Activated naive CD8-positive, alpha-beta T cell (primary cell): Measurements from ENCODE around the gene ARID5A.
A peak's percentile ranks its signal among the peaks of the same experiment; 100 is the strongest.

Experiments used
- H3K27ac Mint-ChIP-seq: one replicate; pipeline ENCODE4 v1.8.0; 2021; ENCODE audit warnings: mixed read lengths
- H3K27me3 Mint-ChIP-seq: one replicate; pipeline ENCODE4 v1.8.0; 2021; ENCODE audit warnings: mixed read lengths
- H3K36me3 Mint-ChIP-seq: one replicate; pipeline ENCODE4 v1.8.0; 2021; ENCODE audit warnings: mixed read lengths
- H3K4me1 Mint-ChIP-seq: one replicate; pipeline ENCODE4 v1.8.0; 2021; ENCODE audit warnings: low read depth, mixed read lengths
- H3K4me3 Mint-ChIP-seq: one replicate; pipeline ENCODE4 v1.8.0; 2021; ENCODE audit warnings: mild to moderate bottlenecking, mixed read lengths
- H3K9me3 Mint-ChIP-seq: one replicate; pipeline ENCODE4 v1.8.0; 2021; ENCODE audit warnings: low read depth, mixed read lengths

ARID5A gene

DNA sequence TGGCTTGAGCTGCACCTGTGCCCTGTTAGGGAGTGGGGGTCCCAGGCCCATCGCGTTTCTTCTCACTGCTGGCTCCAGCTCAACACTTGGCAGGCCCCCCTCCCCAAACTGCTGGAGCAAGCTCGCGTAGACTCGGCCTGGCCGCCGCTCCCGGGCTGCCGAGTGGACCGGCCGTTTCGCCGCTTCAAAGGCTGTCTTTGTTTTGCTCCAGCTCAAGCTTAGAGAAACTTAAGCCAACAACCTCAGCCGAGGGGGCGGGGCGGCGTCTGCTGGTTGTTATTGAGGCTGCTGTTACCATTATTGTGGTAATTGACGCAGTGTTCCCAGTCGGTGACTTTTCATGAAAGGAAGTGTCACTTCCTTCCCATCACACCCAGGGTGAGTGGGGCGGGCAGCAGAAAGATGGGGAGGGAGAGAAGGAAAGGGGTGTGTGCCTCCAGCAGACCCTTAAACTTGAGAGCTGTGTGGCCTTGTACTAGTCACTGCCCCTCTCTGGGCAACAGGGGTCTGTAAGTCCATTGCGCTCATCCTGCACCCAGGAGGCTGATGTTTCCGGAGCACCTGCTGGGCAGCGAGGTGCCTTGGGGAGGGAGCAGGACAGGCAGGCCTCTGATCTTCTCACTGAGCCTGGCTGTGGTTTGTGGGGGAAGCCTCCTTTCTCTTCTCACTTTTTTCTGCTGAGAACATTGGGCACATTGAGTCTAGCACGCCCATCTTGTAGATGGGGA is 2.1 kb downstream of the ARID5A start:
- Mint-ChIP-seq H3K4me3 (peak overlapping the region; percentile 89), H3K36me3 (no peaks in the 10 kb centered on the region), H3K27ac (peak overlapping the region; percentile 86), H3K27me3 (no peaks in the 10 kb centered on the region), H3K4me1 (peaks cover 51% of the 10 kb centered on the region), H3K9me3 (no peaks in the 10 kb centered on the region)

DNA sequence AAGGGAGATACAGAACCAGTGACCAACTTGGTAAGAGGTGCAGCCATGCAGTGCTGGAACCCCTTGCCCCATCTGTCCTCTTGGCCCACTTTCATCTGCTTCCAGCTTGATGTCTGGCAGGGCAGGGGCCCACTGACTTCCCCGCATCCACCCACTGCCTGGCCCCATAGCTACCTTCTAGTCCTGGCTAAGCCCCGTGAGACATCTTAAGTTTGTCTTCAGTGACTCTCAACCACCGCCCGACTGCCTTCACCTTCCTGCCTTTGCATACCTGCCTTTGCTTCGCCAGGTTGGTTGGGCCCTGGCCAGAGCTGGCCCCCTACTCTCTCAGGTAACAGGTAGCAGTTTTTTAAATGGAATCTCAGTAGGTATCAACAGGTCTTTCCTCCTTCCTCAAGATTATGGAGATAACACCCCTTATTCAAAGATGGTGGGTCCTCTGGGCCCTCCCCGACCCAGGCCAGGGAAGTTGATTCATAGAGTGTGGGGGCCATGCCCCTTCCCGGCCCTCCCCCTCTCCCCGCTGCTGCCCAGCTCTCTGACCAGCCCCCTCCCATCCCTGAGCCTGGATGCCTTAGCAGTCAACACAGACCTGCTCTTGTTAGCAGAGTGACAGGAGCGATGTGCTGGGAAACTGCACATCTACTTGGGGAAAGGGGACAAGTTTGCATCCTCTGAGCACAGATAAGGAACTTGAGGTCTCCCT is 2.8 kb downstream of the ARID5A start:
- H3K4me3 Mint-ChIP-seq, result peak overlapping the region; percentile 89
- peak overlapping the region; percentile 86 for H3K27ac Mint-ChIP-seq
- peaks cover under 1% of the 10 kb centered on the region for H3K36me3 Mint-ChIP-seq
- no peaks in the 10 kb centered on the region for H3K9me3 Mint-ChIP-seq
- H3K4me1 Mint-ChIP-seq, result peaks cover 53% of the 10 kb centered on the region
- H3K27me3 Mint-ChIP-seq, result no peaks in the 10 kb centered on the region

DNA sequence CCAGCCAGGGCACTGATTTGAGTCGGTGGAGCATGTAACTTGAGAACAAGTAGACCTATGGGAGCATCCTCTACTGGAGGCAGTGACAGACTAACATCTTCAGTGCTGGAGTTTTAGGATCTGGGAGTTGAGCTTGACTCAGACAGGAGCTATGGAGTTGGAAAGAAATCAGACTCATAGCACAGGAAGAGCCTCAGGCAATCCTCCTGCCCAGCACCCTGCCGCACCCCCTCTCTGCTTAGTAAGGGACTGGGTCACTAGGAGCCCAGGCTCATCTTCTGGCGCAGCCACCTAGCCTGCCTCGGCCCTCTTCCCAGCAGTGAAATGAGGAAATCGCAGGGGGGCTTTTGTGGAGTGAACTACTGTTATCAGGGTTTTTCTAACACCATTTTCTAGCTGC is 3.6 kb downstream of the ARID5A start:
- peak overlapping the region; percentile 86 for H3K27ac Mint-ChIP-seq
- H3K36me3 Mint-ChIP-seq, result peaks cover 5% of the 10 kb centered on the region
- H3K9me3 Mint-ChIP-seq, result no peaks in the 10 kb centered on the region
- no peaks in the 10 kb centered on the region for H3K27me3 Mint-ChIP-seq
- peak overlapping the region; percentile 89 for H3K4me3 Mint-ChIP-seq
- H3K4me1 Mint-ChIP-seq, result peaks cover 58% of the 10 kb centered on the region

DNA sequence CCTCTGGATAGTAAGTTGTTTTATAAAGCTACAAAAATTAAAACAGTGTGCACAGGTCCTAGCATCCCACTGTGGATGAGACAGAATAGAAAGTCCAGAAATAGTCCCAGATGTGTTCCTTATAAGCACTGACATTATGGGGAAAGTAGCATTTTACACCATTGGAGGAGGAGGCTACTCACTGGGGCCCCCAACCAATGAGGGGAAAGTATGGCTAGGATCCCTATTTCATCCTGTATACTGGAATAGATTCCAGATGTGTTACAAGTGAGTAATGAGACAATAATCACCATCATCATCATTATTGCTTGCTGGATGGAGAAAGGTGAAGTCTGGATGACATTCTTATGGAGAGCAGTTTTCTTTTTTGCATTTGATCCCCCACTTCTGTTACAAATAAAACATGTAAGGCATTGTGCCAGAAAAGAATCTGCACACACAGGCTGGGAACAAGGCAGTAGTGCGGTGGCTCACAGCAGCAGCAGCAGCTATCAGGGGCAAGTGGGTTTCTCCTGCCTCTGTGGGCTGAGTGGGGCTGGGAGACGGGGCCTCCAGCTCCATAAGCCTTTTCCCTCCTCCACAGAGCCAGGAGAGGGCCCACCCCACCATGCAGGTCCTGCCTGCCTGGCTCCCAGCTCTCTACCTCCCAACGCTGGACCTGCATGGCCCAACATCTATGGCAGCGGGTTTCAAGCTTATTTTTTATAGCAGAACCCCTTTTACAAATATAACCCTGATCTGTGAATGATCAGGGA is 5.0 kb downstream of the ARID5A start:
- H3K4me3 Mint-ChIP-seq, result no peak overlapping the region
- H3K4me1 Mint-ChIP-seq, result peaks cover 67% of the 10 kb centered on the region
- no peaks in the 10 kb centered on the region for H3K9me3 Mint-ChIP-seq
- H3K27me3 Mint-ChIP-seq, result no peaks in the 10 kb centered on the region
- peaks cover 7% of the 10 kb centered on the region for H3K36me3 Mint-ChIP-seq
- H3K27ac Mint-ChIP-seq, result no peak overlapping the region

DNA sequence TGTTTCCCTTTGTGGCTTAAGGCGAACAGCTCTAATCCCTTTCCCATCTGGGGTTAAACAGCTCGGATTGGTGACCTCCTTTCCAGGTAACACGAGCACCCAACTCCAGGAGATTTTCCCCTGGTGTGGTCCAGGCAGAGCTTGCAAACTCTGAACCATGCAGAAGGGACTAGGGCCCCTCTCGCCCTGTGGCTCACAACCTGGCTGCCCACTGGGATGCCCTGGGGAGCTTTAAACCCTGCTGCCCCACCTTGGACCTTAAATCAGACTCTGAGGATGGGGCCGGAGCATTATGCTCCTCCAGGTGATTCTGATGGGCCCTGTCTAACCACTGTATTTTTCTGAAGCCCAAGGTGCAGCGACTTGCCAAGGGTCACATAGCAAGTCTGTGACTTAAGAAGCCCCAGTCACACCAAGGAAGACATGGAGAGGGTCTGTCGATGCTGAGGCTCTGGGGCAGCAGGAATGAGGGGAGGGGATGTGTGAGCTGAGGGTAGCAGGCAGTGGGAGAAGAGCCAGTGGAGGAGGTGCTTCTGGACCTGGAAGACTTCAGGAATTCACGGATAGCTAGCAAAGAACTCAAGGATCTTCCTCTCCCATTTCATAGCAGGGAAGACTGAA is 5.9 kb downstream of the ARID5A start:
- no peak overlapping the region for H3K27ac Mint-ChIP-seq
- H3K27me3 Mint-ChIP-seq, result no peaks in the 10 kb centered on the region
- H3K4me3 Mint-ChIP-seq, result no peak overlapping the region
- no peaks in the 10 kb centered on the region for H3K9me3 Mint-ChIP-seq
- H3K36me3 Mint-ChIP-seq, result peaks cover 7% of the 10 kb centered on the region
- H3K4me1 Mint-ChIP-seq, result peaks cover 74% of the 10 kb centered on the region

DNA sequence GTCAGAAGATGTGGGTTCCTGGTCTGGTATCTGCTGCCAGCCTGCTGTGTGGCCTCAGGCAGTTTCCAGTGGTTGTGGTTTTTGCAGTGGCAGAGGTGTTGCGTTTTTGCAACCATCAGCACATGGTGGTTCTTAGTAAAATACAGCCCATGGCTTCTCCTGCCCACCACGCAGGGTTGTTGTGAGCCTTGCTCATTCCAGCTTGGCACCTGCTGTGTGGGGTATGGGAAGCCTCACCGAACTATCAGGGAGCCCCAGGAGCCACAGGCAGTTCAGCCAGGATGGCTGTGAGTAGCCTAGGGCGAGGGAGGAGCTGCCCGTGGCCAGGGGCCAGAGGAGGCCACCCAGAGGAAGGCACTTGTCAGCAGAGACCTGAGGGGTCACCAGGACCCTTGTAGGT is 9.8 kb downstream of the ARID5A start:
- H3K4me3 Mint-ChIP-seq, result peak overlapping the region; percentile 41
- H3K27ac Mint-ChIP-seq, result peak overlapping the region; percentile 84
- H3K27me3 Mint-ChIP-seq, result no peaks in the 10 kb centered on the region
- peaks cover 52% of the 10 kb centered on the region for H3K4me1 Mint-ChIP-seq
- H3K9me3 Mint-ChIP-seq, result no peaks in the 10 kb centered on the region
- peaks cover 7% of the 10 kb centered on the region for H3K36me3 Mint-ChIP-seq

DNA sequence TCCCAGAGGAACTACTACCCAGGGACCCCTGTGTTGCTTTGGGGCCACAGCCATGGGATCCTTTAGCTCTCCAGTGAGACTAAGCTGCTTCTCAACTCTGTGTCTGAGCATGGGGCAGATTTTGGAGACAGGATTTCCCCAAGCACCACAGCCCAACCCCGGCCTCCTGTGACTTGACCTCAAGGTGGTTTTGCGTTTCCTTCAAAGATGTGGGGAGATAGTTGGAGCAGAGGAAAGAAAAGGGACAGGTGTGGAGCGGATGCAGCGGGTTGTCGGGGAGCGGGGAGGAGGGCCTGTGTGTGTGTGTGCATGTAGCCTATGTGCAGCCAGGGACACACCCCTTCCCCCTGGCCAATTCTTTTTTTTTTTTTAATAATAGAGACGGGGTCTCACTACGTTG is 10.2 kb downstream of the ARID5A start:
- H3K27me3 Mint-ChIP-seq, result no peaks in the 10 kb centered on the region
- no peaks in the 10 kb centered on the region for H3K9me3 Mint-ChIP-seq
- H3K36me3 Mint-ChIP-seq, result peaks cover 7% of the 10 kb centered on the region
- H3K4me3 Mint-ChIP-seq, result no peak overlapping the region
- peak overlapping the region; percentile 84 for H3K27ac Mint-ChIP-seq
- peaks cover 48% of the 10 kb centered on the region for H3K4me1 Mint-ChIP-seq

DNA sequence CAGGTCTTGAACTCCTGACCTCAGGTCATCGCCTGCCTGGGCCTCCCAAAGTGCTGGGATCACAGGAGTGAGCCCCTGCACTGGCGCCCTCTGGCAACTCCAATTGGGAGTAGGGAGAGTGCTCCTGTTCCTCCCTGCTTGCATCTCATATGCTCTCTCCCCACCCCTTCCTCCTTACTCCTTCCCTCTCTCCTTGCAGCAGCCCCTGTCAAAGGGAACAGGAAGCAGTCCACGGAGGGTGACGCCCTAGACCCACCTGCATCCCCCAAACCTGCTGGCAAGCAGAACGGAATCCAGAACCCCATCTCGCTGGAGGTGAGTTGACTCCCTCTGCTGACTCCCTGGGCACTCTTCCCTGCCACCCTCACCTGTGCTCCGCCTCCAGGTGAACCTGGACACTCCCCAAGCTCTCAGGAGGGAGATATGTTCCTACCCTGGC is 10.7 kb downstream of the ARID5A start:
- H3K27ac Mint-ChIP-seq, result peak overlapping the region; percentile 84
- H3K4me1 Mint-ChIP-seq, result peaks cover 46% of the 10 kb centered on the region
- H3K36me3 Mint-ChIP-seq, result peaks cover 7% of the 10 kb centered on the region
- no peaks in the 10 kb centered on the region for H3K27me3 Mint-ChIP-seq
- H3K4me3 Mint-ChIP-seq, result no peak overlapping the region
- H3K9me3 Mint-ChIP-seq, result no peaks in the 10 kb centered on the region

DNA sequence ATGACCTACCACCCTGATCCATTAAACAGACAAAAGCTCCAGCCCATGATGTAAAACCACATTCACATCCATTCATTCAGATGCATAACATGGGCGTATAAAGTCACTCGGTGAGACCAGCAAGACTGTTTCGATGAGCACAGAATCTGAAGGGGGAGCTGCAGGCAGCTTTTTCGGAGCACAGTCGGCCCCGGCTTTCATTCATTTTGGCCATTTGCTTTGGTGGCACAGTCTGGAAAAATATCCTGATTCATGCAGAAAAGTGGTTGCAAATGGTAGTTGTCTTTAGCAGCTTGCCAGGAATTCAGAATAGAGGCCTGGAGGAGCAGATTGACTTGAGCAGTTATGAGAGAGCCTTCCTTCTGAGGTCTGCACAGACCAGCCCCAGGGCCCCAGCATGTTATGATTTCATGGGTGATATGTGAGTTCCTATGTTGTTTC is 11.2 kb downstream of the ARID5A start:
- H3K9me3 Mint-ChIP-seq, result no peaks in the 10 kb centered on the region
- H3K27me3 Mint-ChIP-seq, result no peaks in the 10 kb centered on the region
- peak overlapping the region; percentile 71 for H3K27ac Mint-ChIP-seq
- H3K4me3 Mint-ChIP-seq, result no peak overlapping the region
- peaks cover 7% of the 10 kb centered on the region for H3K36me3 Mint-ChIP-seq
- H3K4me1 Mint-ChIP-seq, result peaks cover 43% of the 10 kb centered on the region

DNA sequence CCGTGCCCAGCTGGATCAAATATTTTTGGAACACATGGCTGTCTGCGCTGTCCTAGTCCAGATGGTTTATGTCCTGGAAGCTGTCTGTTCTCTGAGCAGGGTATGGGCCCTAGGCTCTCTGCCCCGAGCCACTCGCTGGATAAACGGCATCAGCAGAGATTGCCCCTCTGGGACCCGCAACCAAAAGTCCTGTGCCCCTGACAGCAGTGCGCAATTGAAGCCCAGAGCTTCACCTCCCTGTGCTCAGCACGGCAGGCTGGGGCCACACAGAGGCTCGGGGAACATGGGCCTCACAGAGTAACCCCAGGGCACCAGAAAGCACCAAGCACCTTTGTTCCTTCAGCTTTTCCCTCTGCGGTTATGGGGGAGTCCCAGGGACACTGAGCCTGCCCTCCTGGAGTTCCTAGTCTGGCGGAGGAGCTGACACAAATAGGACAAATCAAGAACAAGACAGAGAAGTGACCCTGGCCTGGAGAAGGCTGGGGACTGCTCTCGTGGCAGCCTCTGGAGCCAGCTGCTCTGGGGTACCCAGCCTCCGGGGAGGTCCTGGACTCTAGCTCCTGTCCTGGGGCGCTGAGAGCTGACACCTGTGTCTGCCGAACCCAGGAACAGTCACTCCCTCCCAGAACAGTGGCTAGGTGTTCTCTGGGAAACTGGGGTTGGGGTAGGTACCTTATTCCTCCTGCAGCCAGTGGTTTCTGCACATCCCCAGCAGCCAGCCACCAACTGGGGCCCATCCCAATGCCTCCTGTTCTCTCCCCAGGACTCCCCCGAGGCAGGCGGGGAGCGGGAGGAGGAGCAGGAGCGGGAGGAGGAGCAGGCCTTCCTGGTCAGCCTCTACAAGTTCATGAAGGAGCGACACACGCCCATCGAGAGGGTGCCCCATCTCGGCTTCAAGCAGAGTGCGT is 12.3 kb downstream of the ARID5A start:
- Mint-ChIP-seq H3K9me3 (no peaks in the 10 kb centered on the region), H3K27me3 (no peaks in the 10 kb centered on the region), H3K4me1 (peaks cover 41% of the 10 kb centered on the region), H3K27ac (no peak overlapping the region), H3K36me3 (peaks cover 7% of the 10 kb centered on the region), H3K4me3 (no peak overlapping the region)

DNA sequence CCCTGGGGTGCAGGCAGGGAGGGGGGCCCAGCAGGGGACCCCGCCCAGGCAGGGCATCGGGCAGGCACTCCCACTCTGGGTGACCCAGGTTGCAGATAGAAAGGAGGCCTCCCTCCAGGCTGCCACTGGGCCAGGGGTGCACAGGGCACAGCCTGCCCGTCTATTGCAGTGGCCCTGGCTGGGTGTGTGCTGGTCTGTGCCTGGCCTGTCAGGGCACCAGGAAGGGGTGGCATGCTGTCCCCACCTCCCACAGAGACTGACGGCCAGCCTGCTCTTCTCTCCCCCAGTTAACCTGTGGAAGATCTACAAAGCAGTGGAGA is 12.9 kb downstream of the ARID5A start:
- Mint-ChIP-seq H3K27me3 (no peaks in the 10 kb centered on the region), H3K36me3 (peaks cover 5% of the 10 kb centered on the region), H3K4me1 (peaks cover 38% of the 10 kb centered on the region), H3K9me3 (no peaks in the 10 kb centered on the region), H3K27ac (no peak overlapping the region), H3K4me3 (no peak overlapping the region)

DNA sequence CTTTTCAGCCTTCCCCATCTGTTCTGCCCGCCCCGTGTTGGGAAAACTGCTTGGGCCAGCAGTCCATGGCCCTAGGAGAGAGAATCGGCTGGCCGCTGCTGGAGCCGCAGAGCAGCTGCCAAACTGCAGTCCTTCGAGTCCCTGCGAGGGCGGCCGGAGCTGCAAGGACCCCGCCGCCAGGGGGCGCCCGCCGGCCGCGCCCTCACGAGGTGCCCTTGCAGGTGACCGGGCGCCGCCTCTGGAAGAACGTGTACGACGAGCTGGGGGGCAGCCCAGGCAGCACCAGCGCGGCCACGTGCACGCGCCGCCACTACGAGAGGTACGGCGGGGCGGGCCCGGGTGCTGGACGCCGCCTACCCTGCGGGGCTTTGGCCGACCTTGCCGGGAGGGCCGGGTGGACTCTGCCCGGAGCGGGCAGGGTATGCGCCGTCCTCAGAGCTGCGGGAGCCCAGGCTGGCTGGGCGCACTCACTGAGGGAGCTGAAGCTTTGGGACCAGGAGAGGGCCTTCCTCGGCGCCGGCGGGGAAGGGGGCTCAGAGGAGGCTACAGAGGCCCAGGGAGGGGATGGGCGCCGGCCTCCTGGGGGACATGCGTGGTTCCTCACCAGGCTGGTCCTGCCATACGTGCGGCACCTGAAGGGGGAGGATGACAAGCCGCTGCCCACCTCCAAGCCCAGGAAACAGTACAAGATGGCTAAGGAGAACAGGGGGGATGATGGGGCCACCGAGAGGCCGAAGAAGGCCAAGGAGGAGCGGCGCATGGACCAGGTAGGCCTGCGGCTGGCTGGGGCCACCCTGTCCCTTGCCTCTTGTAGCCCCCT is 13.6 kb downstream of the ARID5A start:
- H3K27ac Mint-ChIP-seq, result no peak overlapping the region
- H3K4me3 Mint-ChIP-seq, result no peak overlapping the region
- H3K9me3 Mint-ChIP-seq, result no peaks in the 10 kb centered on the region
- H3K36me3 Mint-ChIP-seq, result peaks cover 2% of the 10 kb centered on the region
- peaks cover 32% of the 10 kb centered on the region for H3K4me1 Mint-ChIP-seq
- no peaks in the 10 kb centered on the region for H3K27me3 Mint-ChIP-seq

DNA sequence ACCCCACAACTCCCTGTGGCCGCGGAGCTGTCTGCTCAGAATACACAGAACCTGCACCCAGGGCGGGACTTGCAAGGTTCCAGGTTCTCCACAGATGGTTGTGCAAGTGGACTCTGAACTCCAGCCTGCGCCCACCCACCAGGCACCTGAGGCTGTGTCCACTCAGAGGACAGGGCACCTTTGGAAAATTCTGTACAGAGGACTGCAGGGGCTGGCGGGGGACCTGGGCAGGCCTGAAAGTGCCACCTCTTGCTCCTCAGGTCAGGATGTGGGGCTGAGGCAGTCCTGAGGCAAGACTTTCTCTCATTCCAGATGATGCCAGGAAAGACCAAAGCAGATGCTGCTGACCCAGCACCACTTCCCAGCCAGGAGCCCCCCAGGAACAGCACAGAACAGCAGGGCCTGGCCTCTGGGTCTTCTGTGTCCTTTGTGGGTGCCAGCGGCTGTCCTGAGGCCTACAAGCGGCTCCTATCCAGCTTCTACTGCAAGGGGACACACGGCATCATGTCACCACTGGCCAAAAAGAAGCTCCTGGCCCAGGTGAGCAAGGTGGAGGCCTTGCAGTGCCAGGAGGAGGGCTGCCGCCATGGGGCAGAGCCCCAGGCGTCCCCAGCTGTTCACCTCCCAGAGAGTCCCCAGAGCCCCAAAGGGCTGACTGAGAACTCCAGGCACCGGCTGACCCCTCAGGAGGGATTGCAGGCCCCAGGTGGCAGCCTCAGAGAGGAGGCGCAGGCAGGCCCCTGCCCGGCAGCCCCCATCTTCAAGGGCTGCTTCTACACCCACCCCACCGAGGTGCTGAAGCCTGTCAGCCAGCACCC is 14.4 kb downstream of the ARID5A start:
- no peaks in the 10 kb centered on the region for H3K36me3 Mint-ChIP-seq
- no peak overlapping the region for H3K4me3 Mint-ChIP-seq
- H3K27ac Mint-ChIP-seq, result no peak overlapping the region

More for the DNA sequence above, 14.4 kb downstream of the ARID5A start:
- Mint-ChIP-seq H3K27me3 (no peaks in the 10 kb centered on the region), H3K9me3 (no peaks in the 10 kb centered on the region), H3K4me1 (peaks cover 25% of the 10 kb centered on the region)
